ENCODE data around the gene SPRED3.

Gene SPRED3

DNA sequence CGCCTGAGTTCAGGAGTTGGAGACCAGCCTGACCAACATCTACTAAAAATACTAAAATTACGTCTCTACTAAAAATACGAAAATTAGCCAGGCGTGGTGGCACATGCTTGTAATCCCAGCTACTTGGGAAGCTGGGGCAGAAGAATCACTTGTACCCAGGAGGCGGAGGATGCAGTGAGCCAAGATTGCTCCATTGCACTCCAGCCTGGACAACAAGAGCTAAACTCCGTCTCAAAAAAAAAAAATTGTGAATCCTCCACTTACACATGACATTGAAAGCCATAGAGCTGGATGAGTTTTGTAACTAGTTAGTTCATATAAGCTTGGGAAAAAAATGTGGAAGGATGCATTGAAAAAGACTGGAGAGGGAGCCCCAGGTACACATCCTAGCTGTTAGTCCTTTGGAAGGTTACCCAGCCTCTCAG is 14.6 kb upstream of the SPRED3 start:
- no peak for DNase-seq

DNA sequence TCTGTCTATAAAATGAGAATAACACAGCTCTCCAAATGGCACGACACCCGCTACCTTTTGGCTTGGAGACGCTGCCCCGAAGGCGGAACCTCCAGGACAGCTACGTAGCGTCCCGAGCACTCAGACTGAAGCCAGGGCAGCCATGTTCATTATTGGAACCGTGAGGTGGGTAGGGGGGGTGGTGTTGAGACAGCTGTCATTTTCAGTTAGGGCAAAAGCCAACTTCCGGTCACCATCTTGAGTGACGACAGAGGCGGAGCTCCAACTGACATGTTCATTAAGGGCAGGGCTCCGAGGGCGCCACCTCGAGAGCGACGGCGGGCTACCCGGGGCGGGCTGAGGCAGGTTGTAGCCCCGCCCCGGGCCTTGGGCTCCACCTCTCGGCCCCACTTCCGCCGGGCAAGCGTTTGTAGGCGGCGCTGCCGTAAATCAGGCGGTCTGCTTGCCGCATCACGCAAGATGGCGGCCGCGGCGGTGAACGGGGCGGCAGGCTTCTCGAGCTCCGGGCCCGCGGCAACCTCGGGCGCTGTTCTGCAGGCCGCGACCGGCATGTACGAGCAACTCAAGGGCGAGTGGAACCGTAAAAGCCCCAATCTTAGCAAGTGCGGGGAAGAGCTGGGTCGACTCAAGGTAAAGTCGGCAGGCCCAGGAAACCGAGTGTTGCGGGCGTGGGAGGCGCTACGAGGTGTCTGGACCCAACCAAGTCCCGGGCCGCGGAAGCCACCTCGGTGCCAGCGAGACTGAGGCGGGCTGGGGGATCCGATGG is 14.0 kb upstream of the SPRED3 start, which contains the start of gene PSMD8:
Gene PSMD8 (plus strand): TSS at position 240 of the 766 bp plus-strand sequence. CDS start 31 bp downstream, at position 271.
- DNase-seq = peak; percentile 100

DNA sequence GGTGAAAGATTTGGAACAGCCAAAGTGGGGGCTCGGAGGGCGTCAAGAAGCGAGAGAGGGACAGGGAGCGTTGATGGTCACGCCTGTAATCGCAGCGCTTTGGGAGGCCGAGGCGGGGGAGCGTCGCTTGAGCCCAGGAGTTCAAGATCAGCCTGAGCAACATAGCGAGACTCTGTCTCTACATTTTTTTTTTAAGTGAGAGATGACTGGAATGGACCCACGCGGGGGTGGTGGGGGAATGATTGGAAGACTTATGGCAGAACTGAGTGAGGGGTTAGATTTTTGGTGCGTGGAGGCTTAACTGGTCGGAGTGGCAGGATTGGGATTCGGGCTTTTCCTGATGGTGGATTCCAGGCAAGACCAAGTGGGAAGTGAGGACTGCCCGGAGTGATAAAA is 13.4 kb upstream of the SPRED3 start:
- no peak for DNase-seq

DNA sequence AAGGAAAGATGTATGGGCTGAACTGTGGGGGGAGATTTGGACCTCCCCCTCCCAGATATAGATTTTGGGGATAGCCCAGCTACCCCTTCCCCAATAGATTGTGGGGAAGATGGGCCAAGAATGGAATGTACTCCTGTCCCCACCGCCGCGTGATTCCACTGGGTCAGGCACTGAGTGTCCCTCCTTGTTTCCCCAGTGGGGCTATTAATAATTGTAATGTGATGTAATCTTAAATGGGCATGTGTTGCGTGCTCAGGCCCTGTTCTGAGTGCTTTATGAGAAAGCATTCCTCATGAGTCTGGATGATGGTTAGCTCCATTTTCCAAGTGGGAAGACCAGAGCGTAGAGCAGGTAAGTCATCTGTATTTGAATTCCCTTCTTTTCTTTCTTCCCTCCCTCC is 12.7 kb upstream of the SPRED3 start:
- no peak for DNase-seq

DNA sequence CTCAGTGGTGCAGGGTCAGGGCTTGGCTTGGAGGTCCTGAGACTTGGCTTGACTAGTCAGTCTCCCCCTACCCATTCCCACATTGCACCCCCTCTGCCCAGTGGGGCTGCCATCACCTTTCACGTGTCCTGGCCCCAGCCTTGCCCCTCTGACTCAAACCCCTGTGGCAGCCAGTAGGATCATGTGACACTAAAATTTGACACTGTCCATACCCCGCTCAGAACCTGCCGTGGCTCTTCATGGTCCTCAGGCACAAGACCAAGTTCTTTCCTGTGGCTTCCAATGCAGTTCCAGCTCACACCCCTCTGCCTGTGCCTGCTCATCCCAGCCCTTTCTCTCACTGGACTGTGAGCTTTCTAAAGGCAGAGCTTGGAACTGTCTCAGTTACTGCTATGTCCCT is 11.9 kb upstream of the SPRED3 start:
- no peak for DNase-seq

DNA sequence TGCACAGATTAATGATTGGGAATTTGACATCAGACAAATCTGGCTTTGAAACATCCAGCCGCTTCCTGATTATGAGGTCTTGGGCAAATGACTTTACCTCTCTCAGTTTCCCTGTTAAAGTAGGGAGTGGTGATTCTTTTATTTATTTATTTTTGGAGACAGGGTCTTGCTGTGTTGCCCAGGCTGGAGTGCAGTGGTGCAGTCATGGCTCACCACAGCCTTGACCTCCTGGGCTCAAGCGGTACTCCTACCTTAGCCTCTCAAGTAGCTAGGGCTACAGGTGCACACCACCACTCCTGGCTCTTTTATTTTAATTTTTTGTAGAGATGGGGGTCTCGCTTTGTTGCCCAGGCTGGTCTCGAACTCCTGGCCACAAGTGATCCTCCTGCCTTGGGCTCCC is 11.4 kb upstream of the SPRED3 start:
- no peak for DNase-seq

DNA sequence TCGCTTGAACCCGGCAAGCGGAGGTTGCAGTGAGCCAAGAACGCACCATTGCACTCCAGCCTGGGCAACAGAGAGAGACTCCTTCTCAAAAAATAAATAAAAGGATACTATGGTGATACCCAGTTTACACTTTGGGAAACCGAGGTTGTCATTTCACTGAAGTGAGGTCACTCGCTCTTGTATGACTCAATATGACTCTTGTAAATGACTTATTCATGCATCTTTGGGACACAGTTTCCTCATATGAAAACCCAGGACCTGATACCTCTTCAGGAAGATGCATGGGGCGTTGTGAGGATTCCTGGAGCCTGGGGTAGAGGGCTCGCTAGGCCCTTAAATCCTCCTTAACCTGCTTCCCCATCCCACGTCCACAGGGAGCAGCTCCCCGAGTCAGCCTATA is 9.6 kb upstream of the SPRED3 start:
- no peak for DNase-seq

DNA sequence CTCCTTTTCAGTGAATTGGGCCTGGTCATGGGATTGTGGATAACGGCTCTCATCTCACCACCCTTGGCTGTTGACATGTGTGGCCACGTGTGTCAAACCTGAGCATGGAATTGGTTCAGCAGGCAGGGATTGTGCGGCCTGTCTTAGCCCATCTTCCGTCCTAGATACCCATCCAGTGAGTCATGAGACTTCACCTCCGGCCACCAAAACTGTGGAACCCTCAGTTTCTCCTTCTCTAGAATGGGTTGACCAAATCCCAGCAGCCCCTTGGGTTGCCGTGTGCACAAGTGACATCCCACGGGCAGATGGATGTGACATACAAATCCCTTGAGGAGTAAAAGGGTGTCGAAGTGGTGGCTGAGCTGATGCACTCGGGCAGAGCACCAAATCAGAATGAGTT is 7.4 kb upstream of the SPRED3 start:
- no peak for DNase-seq

DNA sequence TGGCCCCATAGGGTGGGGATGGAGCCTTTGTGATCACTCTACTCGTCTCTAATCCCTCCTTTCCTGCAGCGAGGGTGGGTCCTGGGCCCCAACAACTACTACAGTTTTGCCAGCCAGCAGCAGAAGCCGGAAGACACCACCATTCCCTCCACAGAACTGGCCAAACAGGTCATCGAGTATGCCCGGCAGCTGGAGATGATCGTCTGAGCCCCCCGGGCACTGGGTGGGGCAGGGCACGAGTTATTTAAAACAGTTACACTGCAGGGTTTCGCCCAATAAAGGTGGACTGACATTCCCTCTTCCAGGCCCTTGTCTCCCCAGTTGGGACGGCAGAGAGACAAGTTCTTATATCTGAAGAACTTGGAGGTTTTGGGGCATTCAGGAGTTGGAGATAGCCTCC is 5.3 kb upstream of the SPRED3 start:
- DNase-seq = no peak

DNA sequence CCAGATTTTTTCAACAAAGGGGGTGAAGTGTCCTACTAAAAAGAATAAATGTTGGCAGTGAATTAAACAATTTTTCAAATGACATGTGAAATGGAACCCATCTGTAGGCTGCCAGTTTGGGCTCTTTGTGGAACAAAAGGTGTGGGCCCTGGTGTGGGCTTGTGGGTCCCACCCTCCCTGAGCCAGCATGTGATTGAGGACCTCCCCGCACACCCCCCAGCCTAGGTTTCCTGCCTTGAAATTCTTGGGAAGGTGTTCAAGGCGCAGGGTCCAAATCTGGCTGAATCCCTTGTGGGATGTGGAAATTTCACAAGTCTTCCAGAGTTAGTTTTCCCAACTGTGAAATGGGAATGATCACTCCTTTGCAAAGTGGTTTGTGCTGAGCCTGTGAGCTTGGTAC is 4.8 kb upstream of the SPRED3 start:
- DNase-seq = no peak

DNA sequence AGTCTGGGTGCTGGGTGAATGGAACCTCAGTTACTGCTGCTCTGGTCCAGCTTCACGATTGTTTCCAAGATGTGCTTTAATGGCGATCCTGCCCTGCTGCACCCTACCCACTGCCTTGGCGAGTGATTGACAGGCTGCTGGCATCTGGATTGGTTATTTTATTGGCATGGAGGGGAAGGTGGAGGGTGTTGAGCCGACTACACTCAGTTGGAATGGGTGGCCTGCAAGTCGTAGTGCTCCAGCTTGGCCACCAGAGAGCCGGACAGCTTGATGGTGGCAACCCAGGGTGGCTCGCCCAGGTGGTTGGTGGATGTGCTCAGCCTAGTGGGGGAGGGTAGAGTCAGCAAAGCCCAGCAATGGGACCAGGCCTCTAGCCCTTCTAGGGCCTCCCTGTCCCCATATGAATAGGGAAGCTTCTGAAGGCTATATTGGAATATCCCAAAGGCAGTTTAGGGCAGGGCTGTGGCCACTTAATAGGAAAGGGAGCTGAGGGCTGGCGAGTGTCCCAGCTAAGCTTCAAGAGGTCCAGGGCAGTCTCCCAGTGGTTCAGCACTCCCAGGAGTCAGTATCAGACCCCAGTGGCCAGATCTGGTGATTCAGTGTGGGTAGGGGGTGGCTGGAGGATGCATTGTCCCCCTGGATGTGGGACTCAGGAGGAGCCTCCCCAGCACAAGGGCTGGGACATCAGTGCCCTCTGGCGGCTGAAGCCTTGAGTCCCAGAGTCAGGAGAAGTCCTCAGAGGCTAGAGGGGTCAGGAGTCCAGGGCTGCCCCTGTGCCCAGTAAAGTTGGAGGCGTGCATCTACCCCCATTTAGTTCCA is 4.1 kb upstream of the SPRED3 start:
- DNase-seq = no peak

DNA sequence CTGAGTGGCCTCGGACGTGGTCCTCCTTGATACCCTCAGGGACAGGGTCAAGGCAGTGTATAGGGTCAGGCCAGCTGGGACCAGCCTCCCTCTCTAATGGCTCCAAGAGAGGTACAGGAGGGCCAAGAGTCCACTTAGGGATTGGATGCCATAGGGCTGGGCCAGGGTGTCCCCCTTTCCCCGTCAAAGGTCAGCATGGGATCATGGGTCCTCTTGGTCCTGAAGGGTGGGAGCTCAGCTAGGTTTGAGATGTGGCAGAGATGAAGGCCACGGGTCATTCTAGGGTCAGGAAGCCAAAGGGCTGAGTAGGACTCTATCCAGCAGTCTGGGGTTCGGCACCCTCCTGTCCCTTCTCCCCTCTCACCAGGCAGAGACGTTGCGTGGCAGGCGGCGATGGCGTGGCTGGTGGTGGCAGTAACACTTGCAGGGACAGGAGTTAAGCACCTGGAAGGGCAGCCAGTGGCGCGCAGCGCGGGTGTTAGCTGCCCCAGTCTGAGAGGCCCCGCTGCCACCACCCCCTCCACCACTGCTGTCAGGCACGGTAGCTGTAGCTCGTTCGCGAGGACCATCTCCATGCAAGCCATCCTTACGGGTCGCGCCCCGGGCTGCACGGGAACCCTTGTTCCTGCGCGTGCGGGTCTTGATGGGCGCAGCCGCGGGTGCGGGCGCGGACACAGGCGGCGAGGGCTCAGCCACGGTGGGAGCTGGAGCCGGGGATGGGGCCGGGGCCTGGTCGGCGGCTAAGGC is 3.3 kb upstream of the SPRED3 start:
- no peak for DNase-seq

DNA sequence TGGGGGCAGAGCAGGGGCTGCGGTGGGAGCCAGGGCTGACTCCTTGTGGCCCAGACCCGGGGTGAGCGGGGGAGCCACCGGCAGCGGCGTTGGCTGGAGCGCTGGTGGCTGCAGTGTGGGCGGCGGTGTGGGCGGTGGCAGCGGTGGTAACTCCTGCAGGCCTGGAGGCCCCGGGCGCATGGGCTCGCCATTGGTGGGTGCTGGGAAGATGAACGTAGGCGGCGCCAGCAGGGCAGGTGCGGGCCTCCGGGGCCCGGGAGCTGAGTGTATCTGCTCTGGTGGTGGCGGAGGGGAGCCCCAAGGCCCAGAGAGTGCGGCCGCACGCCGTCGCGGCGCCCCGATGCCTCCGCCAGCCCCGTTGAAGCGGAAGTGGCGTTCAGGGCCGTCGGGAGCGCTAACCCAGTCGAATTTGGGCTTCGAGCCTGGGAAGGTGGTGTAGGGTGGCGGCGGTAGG is 2.7 kb upstream of the SPRED3 start:
- DNase-seq = no peak

DNA sequence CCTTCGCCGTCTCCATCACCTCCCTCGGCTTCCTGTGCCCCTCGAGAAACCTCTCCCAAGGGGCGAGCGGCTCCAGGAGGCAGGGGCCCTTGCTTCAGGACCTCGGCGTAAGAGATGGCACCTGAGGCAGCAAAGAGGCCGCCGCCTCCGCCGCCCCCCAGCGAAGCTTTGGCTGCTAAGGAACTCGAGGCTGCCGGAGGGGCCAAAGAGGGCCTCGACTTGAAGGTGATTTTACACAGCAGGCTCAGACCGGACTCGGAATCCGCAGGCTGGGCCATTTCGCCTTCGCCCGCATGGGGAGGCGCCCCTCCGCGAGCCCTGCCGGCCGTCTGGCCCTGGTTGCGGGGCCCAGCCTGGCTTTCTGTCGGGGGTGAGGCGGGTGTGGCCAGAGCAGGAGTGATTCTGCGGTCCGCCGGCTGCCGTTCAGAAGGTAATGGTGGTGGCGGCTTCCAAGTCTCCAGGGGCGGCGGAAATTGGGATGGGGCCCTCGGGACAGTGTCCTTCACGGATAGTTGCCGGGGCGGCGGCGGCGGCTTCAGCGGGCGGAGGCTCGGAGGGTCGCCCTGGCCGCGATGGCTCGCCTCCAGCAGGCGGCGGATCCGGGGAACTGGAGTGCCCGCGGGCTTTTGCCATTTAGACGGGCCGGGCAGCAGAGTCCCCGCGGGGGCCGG is 2.1 kb upstream of the SPRED3 start:
- DNase-seq = no peak

DNA sequence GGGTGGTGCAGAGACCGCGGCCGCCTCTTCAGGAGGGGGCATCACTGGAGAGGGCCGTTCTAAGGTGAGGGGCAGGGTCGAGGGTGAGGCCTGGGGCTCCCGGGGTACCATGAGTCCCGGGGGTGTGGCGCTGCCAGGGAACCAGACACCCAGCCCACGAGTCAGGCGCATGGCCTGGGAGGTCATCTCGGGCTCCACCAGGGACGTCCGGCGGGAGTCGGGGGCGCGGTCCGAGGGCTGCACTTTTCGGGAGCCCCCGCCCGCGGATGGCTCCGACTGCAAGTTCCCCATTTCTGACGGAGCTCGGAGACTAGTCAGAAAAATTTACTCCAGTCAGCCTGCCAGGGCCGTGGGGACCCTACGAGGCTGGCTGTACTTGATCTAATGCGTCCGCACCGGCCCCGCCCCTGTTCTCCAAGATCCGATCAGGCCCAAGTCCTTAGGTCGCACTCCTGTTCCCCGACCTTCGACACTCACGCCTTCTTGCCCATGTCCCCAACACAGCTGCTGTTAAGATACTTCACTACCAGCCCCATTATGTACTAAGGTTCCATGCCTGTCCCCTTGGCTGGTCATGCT is 1.4 kb upstream of the SPRED3 start:
- peak in 1 of 2 donors; percentile 14 for DNase-seq

DNA sequence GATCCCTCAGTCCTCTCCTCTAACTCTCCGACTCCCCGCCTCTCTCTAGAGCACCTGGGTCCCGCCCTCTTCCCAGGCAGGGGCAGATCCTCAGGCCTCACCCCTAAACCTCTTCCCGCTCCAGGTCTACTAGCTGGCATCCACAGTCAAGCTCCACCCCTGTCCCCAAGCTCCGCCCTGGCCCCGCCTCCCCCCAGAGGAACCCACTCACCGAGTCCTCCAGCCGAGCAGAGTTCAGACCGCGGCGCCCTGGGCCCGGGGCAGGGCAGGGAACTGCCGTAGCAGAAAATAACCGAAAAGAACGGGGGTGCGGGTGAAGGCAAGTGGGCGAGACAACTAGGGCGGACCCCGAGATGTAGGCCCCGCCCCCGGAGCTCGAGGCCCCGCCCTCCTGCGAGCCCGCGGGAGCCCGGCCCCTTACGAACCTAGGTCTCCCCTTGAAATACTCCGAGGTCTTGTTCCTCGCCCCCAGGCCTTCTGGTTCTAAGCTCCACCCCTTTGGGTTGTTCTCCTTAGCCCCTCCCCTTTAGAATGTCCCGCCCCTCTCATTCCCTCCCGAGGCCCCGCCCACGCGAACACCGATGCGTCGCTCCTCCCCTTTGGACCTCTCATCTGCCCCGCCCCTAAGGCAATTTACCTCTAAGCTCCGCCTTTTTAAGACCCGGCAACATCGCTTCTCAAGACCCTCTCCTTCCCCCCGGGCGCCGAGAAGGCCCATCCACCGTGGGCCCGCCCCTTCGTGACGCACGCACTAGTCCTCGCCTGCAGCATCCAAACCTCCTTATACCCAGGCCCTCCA is 748 bp upstream of the SPRED3 start, which contains the start of gene GGN:
Gene GGN (minus strand): TSS at position 485 of the 799 bp plus-strand sequence. CDS start 773 bp downstream, outside the sequence.
- peak; percentile 81 to 89 for DNase-seq

DNA sequence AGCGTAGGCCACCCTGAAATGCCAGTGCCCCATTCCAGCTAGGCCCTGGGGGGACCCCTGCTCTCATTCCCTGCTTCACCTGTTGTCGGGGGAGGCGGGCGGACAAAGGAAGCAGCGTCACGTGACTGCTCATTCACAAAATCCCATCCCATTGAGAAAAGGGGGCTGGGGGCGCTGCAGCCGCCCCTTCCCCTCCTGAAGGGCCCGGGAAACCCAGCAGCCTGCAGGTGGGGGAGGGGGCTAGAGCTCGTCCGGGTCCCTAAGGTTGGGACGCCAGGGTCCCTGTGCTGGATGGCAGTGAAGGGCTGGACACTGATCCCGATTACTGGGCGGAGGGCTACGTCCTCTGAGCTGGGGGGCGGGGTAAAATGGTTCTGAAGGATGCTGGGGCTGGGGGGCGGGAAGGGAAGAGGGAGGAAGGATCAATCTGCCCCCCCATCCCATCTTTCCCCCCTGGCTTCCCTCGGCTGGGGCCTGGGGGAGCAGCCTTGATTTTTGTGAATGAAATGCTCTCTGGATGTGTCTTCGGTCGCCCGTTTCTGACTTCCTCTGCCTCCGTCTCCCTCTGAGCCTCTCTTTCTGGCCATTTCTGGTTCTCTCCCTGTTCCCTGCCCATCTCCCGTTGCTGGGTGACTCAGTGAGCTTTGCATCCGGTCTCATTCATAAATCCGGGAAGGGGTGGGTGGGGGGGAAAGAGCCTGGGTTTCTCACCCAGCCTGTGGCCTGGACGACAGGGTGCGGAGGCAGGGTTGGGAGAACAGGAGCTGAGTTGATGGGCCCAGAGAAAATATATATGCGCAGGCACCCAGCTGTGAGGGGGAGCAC is 816 bp downstream of the SPRED3 start:
- DNase-seq = no peak

DNA sequence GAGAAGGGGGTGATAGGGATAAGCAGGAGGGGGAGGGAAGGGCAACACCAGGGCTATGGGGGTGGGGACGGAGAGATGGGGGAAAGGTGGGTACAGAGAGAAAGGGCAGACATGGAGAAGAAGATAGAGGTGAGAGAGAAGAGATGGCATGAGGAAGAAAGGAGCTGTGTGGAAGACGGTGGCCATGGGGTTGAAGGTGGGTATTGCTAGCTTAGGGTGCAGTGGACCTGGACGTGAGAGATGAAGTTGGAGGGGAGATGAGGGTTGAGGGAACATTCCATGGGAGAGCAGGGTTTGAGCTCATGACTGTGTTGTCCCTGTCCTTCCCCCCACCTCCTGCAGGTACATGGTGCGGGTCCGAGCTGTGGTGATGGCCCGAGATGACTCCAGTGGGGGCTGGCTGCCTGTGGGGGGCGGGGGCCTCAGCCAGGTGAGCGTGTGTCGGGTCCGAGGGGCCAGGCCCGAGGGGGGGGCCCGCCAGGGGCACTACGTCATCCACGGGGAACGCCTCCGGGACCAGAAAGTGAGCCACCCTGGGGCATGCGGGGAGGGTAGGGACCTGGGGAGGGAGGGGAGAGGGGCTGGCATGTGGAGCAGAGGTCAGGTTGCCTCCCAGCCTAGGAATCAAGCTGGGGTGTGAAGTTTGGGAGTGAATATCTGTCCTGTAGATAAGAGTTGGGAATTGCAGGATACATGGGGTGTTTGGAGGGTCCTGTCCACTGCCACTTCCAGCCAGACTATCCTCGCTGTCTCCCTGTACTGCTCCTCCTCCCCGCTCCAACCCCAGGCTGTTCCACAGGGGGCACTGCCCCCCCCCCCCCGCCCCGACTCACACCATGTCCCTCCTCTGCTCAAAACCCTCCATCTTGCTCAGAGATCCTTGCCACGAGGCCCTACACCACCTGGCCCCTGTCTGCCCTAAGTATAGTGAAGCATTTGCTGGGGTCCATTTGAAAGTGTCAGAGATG is 1.7 kb downstream of the SPRED3 start:
- DNase-seq = no peak

DNA sequence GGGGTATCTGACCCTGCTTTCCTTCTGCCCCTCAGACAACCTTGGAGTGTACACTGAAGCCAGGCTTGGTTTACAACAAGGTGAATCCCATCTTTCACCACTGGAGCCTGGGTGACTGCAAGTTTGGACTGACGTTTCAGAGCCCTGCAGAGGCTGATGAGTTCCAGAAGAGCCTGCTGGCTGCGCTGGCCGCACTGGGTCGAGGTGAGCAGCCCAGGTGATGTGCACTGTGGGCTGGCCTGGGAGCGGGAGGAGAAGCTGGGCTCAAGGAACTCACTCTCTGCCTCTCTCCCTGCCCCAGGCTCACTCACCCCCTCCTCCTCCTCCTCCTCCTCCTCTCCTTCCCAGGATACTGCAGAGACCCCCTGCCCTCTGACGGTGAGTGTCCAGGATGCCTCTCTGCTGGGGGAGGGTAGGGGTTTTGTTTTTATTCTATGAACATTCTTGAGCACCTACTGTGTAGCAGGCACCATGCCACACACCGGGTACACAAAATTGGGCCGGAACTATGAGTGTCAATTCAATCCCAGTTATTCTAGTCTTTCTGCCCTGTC is 3.5 kb downstream of the SPRED3 start:
- DNase-seq = no peak
